ENCODE data around the gene CLEC2D. TPM values are rescaled to one million over a fixed set of nuclear protein-coding genes. Genes with fewer than 3 reads are reported as not detected.
"Not testable (repeated sequence)": the region's sequence is repeated elsewhere in the genome, so short reads cannot be mapped to it uniquely, and the experiment has no call there.

The CLEC2D gene
- total RNA-seq, 1 experiment from 2014 or later, result 1.9 TPM

DNA sequence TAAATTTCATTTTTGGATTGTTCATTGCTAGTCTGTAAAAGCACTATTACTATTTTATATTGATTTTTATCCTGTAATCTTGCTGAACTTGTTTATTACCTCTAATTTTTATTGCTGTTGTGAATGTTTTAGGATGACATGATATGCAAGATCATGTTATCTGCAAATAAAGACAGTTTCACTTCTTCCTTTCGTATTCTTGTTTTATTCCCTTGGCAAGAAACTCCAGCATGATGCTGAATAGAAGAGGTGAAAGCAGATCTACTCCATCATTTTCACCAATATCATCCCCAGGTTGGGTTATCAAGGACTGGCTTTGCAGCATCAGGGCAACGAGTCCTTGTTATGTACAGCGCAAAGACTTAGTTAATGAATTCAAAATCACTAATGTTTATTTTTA, 66.1 kb downstream of the CLEC2D start (continued):
- TF ChIP-seq CBX3 (IDR thresholded peaks at IDR 0.05; ENCODE audit: low read depth) (no peak), RAD21 (IDR thresholded peaks at IDR 0.05; ENCODE audit: low read depth) (no peak), POLR2AphosphoS5 (IDR thresholded peaks at IDR 0.05; ENCODE audit: low read depth, low read length) (no peak), FOSL1 (IDR thresholded peaks at IDR 0.05; ENCODE audit: low read depth) (no peak), POLR2A (IDR thresholded peaks at IDR 0.05; ENCODE audit: borderline replicate concordance, extremely low read depth, insufficient read depth, insufficient read length) (no peak), SIN3A (IDR thresholded peaks at IDR 0.05; ENCODE audit: low read depth) (no peak)
- TF ChIP-seq, protein P1, sequence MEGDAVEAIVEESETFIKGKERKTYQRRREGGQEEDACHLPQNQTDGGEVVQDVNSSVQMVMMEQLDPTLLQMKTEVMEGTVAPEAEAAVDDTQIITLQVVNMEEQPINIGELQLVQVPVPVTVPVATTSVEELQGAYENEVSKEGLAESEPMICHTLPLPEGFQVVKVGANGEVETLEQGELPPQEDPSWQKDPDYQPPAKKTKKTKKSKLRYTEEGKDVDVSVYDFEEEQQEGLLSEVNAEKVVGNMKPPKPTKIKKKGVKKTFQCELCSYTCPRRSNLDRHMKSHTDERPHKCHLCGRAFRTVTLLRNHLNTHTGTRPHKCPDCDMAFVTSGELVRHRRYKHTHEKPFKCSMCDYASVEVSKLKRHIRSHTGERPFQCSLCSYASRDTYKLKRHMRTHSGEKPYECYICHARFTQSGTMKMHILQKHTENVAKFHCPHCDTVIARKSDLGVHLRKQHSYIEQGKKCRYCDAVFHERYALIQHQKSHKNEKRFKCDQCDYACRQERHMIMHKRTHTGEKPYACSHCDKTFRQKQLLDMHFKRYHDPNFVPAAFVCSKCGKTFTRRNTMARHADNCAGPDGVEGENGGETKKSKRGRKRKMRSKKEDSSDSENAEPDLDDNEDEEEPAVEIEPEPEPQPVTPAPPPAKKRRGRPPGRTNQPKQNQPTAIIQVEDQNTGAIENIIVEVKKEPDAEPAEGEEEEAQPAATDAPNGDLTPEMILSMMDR (IDR thresholded peaks at IDR 0.05 in 2 of 3, conservative IDR thresholded peaks at IDR 0.05 in 1 of 3; ENCODE audit: borderline replicate concordance in 1 of 3, insufficient read depth in 1 of 3, low read depth in 2 of 3, low read length in 2 of 3), result no peak

DNA sequence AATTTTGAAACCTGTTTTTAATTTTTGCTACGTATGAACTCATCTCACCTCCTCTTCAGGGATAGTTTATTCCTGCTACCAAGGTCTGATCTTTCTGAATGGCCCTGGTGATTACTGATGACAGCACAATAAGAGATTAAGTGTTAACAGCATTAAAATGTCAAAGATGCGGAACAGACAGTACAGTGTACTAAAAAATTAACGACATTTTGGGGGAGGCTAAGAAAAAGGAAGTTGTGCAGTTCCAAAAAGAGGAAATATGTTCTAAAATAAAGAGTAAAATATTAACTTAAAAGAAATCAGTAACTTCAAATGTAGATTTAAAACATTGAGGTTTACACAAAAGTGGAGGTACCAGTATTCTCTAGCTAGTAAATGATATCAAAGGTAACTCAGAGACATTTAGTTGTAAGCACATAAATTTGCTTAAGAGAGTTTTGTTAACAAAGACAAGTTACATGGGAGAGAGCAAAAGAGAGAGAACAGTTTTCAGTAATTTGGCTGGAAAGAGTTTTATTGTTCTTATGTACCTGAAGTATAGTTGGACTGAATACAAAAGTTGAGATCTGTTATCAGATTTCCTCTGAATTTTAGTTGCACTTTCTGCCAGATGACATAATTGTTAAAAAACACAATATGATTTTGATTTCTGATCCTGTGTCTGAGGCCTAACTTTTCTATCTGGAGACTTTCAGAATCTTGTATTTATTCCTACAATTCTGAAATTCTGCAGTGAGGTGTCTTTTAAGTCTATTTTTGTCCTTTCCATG, 67.6 kb downstream of the CLEC2D start:
- ChIA-PET POLR2A (no interaction called here), RAD21 (ENCODE audit: low non-redundant PET in 1 of 2, low total read pairs in 2 of 2, uncharacterized antibody in 2 of 2, unreplicated experiment in 2 of 2) (no interaction called here), CTCF (interaction anchor here (2.2 kb wide), 1 partner anchor 13 kb away, joined by 12 read pairs; no protein-coding TSS in a partner anchor)
- BruUV-seq (replicated peaks), result no TSS peak
- no peaks in the 10 kb centered on the region for H3K9me3 ChIP-seq (ENCODE audit: control insufficient read depth in 1 of 2, insufficient read depth in 1 of 2, low read depth in 1 of 2, low read length in 2 of 2)
- intact Hi-C loops (cut with micrococcal nuclease), result no loop called here
- peaks cover 15% of the 10 kb centered on the region for H3K27me3 ChIP-seq (ENCODE audit: insufficient read depth, low read length)
- H4K20me1 ChIP-seq (ENCODE audit: insufficient read depth), result no peaks in the 10 kb centered on the region
- no peaks in the 10 kb centered on the region for H3K36me3 ChIP-seq (ENCODE audit: control insufficient read depth in 1 of 2, insufficient read depth in 2 of 2, low read length in 2 of 2)
- ATAC-seq (no peak), DNase-seq (ENCODE audit: low read depth, low spot score) (no peak)
- no peak overlapping the region for H3K4me3 ChIP-seq (replicated peaks in 1 of 2; ENCODE audit: low read depth in 1 of 2, low read length in 2 of 2)
- no peak overlapping the region for H3K27ac ChIP-seq (ENCODE audit: low read depth, low read length)
- H3K9ac ChIP-seq (ENCODE audit: low read length), result no peak overlapping the region
- H3K79me2 ChIP-seq (ENCODE audit: insufficient read depth, low read length), result no peaks in the 10 kb centered on the region
- TF ChIP-seq CBX3 (IDR thresholded peaks at IDR 0.05; ENCODE audit: low read depth) (no peak), RAD21 (IDR thresholded peaks at IDR 0.05; ENCODE audit: low read depth) (no peak), ZBTB33 (IDR thresholded peaks at IDR 0.05; ENCODE audit: extremely low read depth, insufficient replicate concordance, low read length) (no peak), POLR2AphosphoS5 (IDR thresholded peaks at IDR 0.05; ENCODE audit: low read depth, low read length) (no peak), SP1 (IDR thresholded peaks at IDR 0.05; ENCODE audit: low read depth) (no peak), TCF7L2 (IDR thresholded peaks at IDR 0.05; ENCODE audit: borderline replicate concordance, extremely low read depth, insufficient read depth, insufficient read length) (no peak)
- no peaks in the 10 kb centered on the region for H3K4me1 ChIP-seq (ENCODE audit: control insufficient read depth in 1 of 2, insufficient read depth in 2 of 2, low read length in 2 of 2)
- no peak overlapping the region for H2AFZ ChIP-seq (ENCODE audit: low read depth, low read length, poor library complexity, severe bottlenecking)
- H3K9me2 ChIP-seq (ENCODE audit: insufficient read depth), result no peaks in the 10 kb centered on the region
- H3K4me2 ChIP-seq (ENCODE audit: low read length), result no peak overlapping the region

GRCh38 chr12:9738905-9739304, 69.4 kb downstream of the CLEC2D start:
- RAD21 ChIA-PET (ENCODE audit: low non-redundant PET in 1 of 2, low total read pairs in 2 of 2, uncharacterized antibody in 2 of 2, unreplicated experiment in 2 of 2); POLR2A ChIA-PET: not testable (repeated sequence)
- CTCF ChIA-PET, result interaction anchor here (2.2 kb wide), 1 partner anchor 11 kb away, joined by 12 read pairs; no protein-coding TSS in a partner anchor

More at GRCh38 chr12:9738905-9739304, 69.4 kb downstream of the CLEC2D start:
- H3K27me3 ChIP-seq (ENCODE audit: insufficient read depth, low read length); H3K79me2 ChIP-seq (ENCODE audit: insufficient read depth, low read length); H3K9me3 ChIP-seq (ENCODE audit: control insufficient read depth in 1 of 2, insufficient read depth in 1 of 2, low read depth in 1 of 2, low read length in 2 of 2); DNase-seq (ENCODE audit: low read depth, low spot score); H2AFZ ChIP-seq (ENCODE audit: low read depth, low read length, poor library complexity, severe bottlenecking); H3K9me2 ChIP-seq (ENCODE audit: insufficient read depth); H3K9ac ChIP-seq (ENCODE audit: low read length); intact Hi-C loops (cut with micrococcal nuclease); BruUV-seq (replicated peaks); H3K4me3 ChIP-seq (replicated peaks in 1 of 2; ENCODE audit: low read depth in 1 of 2, low read length in 2 of 2); H4K20me1 ChIP-seq (ENCODE audit: insufficient read depth); ATAC-seq; H3K36me3 ChIP-seq (ENCODE audit: control insufficient read depth in 1 of 2, insufficient read depth in 2 of 2, low read length in 2 of 2); H3K4me1 ChIP-seq (ENCODE audit: control insufficient read depth in 1 of 2, insufficient read depth in 2 of 2, low read length in 2 of 2); H3K4me2 ChIP-seq (ENCODE audit: low read length); H3K27ac ChIP-seq (ENCODE audit: low read depth, low read length): not testable (repeated sequence)
